WTC11 (cell line): Measurements from ENCODE around the gene RAI14. TPM values are rescaled to one million over a fixed set of nuclear protein-coding genes. Genes with fewer than 3 reads are reported as not detected.

Experiments used
- ATAC-seq: fragments of 200-7000 bp; cut with Tn5 transposase; 2 replicates; pipeline ENCODE4 v1.10.0; 2021; ENCODE audit warnings: mild to moderate bottlenecking, moderate library complexity
- CTCF ChIA-PET: fragments of 300-600 bp; sonication (Branson Sonifier 250); formaldehyde crosslinking; loops from one replicate; lab custom pipeline; 2021; ENCODE audit warnings: antibody characterized with exemption; lab: Charles Lee
- POLR2A ChIA-PET: fragments of 350-600 bp; sonication (Branson Sonifier 250); formaldehyde crosslinking; loops from one replicate; lab custom pipeline; 2021; ENCODE audit warnings: antibody characterized with exemption; lab: Charles Lee
- DNase-seq: peaks from one replicate; pipeline ENCODE4 v3.0.0; 2021; ENCODE audit warnings: low spot score
- H3K27ac Mint-ChIP-seq: 2 replicates; pipeline ENCODE4 v1.8.0; 2021; ENCODE audit warnings: mixed read lengths
- H3K27me3 Mint-ChIP-seq: 2 replicates; pipeline ENCODE4 v1.8.0; 2021; ENCODE audit warnings: low read depth, mild to moderate bottlenecking, moderate library complexity, mixed read lengths
- H3K36me3 Mint-ChIP-seq: 2 replicates; pipeline ENCODE4 v1.8.0; 2021; ENCODE audit warnings: mixed read lengths
- H3K4me1 Mint-ChIP-seq: 2 replicates; pipeline ENCODE4 v1.8.0; 2022; ENCODE audit warnings: mixed read lengths
- H3K4me3 Mint-ChIP-seq: 2 replicates; pipeline ENCODE4 v1.8.0; 2021; ENCODE audit warnings: mild to moderate bottlenecking, moderate library complexity, mixed read lengths
- H3K9me3 Mint-ChIP-seq: 2 replicates; pipeline ENCODE4 v1.8.0; 2021; ENCODE audit warnings: mixed read lengths
- AR ChIP-seq: fragments of 250-450 bp; sonication (Bioruptor Pico); IDR thresholded peaks from 2 replicates; pipeline ENCODE4 v1.9.0; 2021; ENCODE audit warnings: mild to moderate bottlenecking
- ATF2 ChIP-seq: sonication (generic); formaldehyde crosslinking; IDR thresholded peaks from 2 replicates; pipeline ENCODE4 v1.8.1; 2022; ENCODE audit warnings: low read depth, missing genetic modification reagents, borderline replicate concordance
- CREM ChIP-seq: sonication (generic); formaldehyde crosslinking; IDR thresholded peaks from 2 replicates; pipeline ENCODE4 v1.8.1; 2022; ENCODE audit warnings: mild to moderate bottlenecking, missing genetic modification reagents, moderate library complexity
- ETV6 ChIP-seq: sonication (generic); formaldehyde crosslinking; IDR thresholded peaks from 2 replicates; pipeline ENCODE4 v1.8.1; 2022; ENCODE audit warnings: mild to moderate bottlenecking, missing genetic modification reagents
- FOXJ3 ChIP-seq: sonication (generic); formaldehyde crosslinking; IDR thresholded peaks from 2 replicates; pipeline ENCODE4 v1.9.0; 2021; ENCODE audit warnings: missing genetic modification reagents, mild to moderate bottlenecking, borderline replicate concordance
- FOXP1 ChIP-seq: sonication (generic); formaldehyde crosslinking; IDR thresholded peaks from 2 replicates; pipeline ENCODE4 v1.8.0; 2022; ENCODE audit warnings: missing genetic modification reagents, mild to moderate bottlenecking, moderate library complexity, borderline replicate concordance
- HMGXB4 ChIP-seq: sonication (generic); formaldehyde crosslinking; IDR thresholded peaks from 2 replicates; pipeline ENCODE4 v1.8.1; 2023; ENCODE audit warnings: mild to moderate bottlenecking, moderate library complexity, missing genetic modification reagents
- IRF2 ChIP-seq: sonication (generic); formaldehyde crosslinking; IDR thresholded peaks from 2 replicates; pipeline ENCODE4 v1.8.0; 2022; ENCODE audit warnings: low read depth, missing genetic modification reagents, borderline replicate concordance
- MYBL2 ChIP-seq: sonication (generic); formaldehyde crosslinking; IDR thresholded peaks from 2 replicates; pipeline ENCODE4 v1.8.1; 2023; ENCODE audit warnings: mild to moderate bottlenecking, moderate library complexity, missing genetic modification reagents
- SP1 ChIP-seq: sonication (generic); formaldehyde crosslinking; conservative IDR thresholded peaks from 2 replicates; pipeline ENCODE4 v1.8.1; 2022; ENCODE audit warnings: missing genetic modification reagents
- STAT6 ChIP-seq: sonication (generic); formaldehyde crosslinking; conservative IDR thresholded peaks from 2 replicates; pipeline ENCODE4 v1.8.1; 2023; ENCODE audit warnings: mild to moderate bottlenecking, low read depth, missing genetic modification reagents, moderate library complexity
- TP53 ChIP-seq: sonication (generic); formaldehyde crosslinking; IDR thresholded peaks from 2 replicates; pipeline ENCODE4 v1.8.1; 2023; ENCODE audit warnings: mild to moderate bottlenecking, missing genetic modification reagents
- total RNA-seq: library from RNA; stranded (reverse); gene quantifications from 3 replicates; pipeline ENCODE4 v1.2.3, GENCODE V29; 2021

The RAI14 gene
- total RNA-seq, 1 experiment from 2014 or later = 185 TPM

- no peak for TF ChIP-seq AR (CRISPR knock-in tag)
These were observed 203.1 kb downstream of the RAI14 start (continued) for GRCh38 chr5:34859253-34859652.

GRCh38 chr5:34863946-34864345 is 207.8 kb downstream of the RAI14 start:
- H3K9me3 Mint-ChIP-seq = no peaks in the 10 kb centered on the region
- DNase-seq = no peak
- TF ChIP-seq FOXJ3 (CRISPR knock-in tag) = no peak
- TF ChIP-seq CREM = no peak
- 0 out of 2 replicates have a peak, but pooled peaks have one; percentile 50 for TF ChIP-seq ETV6 (CRISPR knock-in tag)
- TF ChIP-seq, all 79 proteins: peak for 1
- no peaks in the 10 kb centered on the region; the same call in 1 of the 2 replicates for H3K27me3 Mint-ChIP-seq
- H3K36me3 Mint-ChIP-seq = no peaks in the 10 kb centered on the region
- peak overlapping the region; percentile 43 for H3K4me3 Mint-ChIP-seq
- ChIA-PET CTCF (interaction anchor here (0.8 to 1.6 kb wide), 2 partner anchors 32 to 139 kb away, joined by 3 to 5 read pairs; no protein-coding TSS in a partner anchor), POLR2A (interaction anchor here (0.7 kb wide), 1 partner anchor 25 kb away, joined by 3 read pairs; the partner anchor contains the start of gene TTC23L)
- H3K27ac Mint-ChIP-seq = peak overlapping the region; percentile 98
- peak; percentile 91 for ATAC-seq
- peaks cover 74% of the 10 kb centered on the region for H3K4me1 Mint-ChIP-seq

- Mint-ChIP-seq H3K27ac (peak overlapping the region; percentile 98), H3K9me3 (no peaks in the 10 kb centered on the region), H3K27me3 (no peaks in the 10 kb centered on the region; the same call in 1 of the 2 replicates), H3K4me3 (peak overlapping the region; percentile 25), H3K4me1 (peaks cover 69% of the 10 kb centered on the region), H3K36me3 (no peaks in the 10 kb centered on the region)
- DNase-seq = no peak
- CTCF ChIA-PET = interaction anchor here (0.5 to 1.6 kb wide), 2 partner anchors 138 to 930 kb away, joined by 4 to 5 read pairs; no protein-coding TSS in a partner anchor
- no peak for ATAC-seq
- no peak for TF ChIP-seq SP1 (CRISPR knock-in tag)
- TF ChIP-seq IRF2 (CRISPR knock-in tag) = no peak
- no peak for TF ChIP-seq ATF2 (CRISPR knock-in tag)
- no peak for TF ChIP-seq FOXP1 (CRISPR knock-in tag)
- no peak for TF ChIP-seq HMGXB4 (CRISPR knock-in tag)
- no peak for TF ChIP-seq TP53
- no peak for TF ChIP-seq STAT6 (CRISPR knock-in tag)
- no peak for TF ChIP-seq MYBL2 (CRISPR knock-in tag)
- POLR2A ChIA-PET = no interaction called here
These were observed 209.0 kb downstream of the RAI14 start for GRCh38 chr5:34865091-34865490.
